Cerebellar nuclear complex (tissue), 1 donor: ENCODE data around the gene DRAXIN.

Experiments
- DNase-seq, 2 experiments: peaks; one replicate each; lab custom pipeline; 2025; lab: John Stamatoyannopoulos, UW

The DRAXIN gene

DNA sequence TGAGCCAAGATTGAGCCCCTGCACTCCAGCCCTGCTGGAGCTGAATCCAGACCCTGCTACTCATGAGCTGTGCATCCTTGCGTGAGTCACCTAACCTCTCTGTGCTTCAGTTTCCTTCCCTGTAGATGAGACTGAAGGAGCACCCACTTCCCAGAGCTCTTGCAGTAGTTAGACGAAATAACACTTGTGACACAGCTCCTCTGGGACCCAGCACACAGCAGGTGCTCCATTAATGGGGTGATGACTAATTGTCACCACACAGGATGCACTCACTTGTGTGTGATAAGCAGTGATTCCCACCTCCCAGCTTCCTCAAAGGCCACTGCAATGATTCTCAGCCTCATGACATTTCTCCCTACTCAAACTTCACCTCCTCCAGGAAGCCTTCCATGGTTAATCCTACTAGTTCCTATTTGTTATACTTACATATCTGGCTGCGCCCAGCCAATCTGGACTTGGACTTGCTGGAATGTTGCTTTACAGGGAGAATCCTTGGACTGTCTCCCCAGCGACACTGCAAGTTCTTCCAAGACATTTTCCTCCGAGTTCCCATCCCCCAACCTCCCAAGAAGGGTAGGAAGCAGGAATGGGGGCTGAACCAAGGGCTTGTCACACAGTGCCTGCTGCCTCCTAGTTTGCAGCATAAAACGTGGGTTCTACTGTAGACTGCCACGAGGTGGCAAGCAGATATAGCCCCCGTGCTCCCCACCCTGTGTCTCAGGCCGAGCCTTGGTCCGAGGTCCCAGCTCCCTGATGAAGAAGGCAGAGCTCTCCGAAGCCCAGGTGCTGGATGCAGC, 17.2 kb downstream of the DRAXIN start:
- DNase-seq = no peak

DNA sequence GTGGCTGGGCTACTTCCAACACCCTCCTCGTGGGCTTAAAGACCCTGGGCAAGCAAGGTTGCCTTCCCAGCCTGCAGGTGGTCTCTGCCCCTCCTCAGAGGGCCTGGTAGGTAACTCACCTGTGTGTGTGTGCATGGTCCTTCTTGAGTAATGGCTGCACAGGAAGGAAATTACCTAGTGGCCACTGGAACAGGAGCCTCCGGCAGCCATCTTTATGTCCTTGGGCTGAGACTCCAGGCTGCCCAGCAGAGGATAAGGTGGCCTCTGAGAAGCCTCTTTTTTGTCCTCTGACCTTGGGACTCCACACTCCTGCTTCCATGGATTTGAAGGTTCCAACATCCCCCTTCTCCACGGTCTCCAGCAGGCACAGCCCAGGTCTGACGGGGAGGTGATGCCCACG, 20.0 kb downstream of the DRAXIN start:
- DNase-seq = no peak

GRCh38 chr1:11712285-11712684, 20.8 kb downstream of the DRAXIN start:
- no peak for DNase-seq

DNA sequence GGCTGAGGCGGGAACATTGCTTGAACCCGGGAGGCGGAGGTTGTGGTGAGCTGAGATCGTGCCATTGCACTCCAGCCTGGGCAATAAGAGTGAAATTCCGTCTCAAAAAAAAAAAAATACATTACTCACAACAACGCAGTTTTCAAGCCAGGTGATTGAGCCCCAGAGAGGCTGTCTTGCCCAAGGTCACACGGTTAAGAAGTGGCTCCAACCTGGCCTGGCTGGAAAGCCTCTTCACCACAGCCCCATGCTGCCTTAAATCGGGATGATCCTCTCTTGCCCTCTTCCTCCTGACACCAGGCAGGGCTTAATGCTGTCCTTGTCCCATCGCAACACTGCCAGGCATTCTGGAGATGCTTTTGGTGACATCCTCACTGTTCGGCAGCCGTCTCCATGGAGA, 21.6 kb downstream of the DRAXIN start:
- no peak for DNase-seq

DNA sequence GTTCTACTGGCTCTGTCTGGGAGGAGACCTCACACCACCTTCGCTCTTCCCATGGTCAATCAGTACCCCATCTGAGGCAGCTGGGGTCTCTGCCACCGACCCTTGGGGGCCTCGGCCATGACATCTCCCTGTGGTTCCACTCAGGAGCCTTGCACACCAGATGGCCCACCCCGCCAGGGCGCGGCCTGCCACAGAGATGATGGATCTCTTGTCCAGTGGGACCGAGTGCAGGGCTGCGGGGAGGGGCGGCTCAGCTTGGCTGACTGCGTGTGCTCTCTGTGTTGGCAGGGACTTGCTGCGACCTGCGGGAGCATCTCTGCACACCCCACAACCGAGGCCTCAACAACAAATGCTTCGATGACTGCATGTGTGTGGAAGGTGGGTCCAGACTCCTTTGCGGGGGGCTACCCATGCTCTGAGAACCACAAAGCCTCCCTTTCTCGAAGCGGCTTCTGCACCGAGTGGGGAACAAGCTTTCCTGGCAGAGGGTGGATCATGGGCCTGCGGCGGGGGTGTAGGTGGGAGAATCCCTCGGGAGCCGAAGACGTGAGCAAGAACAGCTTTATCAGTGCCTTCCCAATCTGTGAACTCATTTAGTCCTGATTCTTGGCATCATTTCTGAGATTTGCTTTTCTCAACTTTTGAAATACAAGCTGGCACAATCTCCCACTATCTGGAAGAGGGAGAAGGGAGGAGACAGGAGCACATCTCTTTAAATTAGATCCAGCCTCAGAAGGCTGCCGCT, 23.5 kb downstream of the DRAXIN start:
- no peak for DNase-seq

- DNase-seq = peak; percentile 35 to 75
These were observed 28.0 kb downstream of the DRAXIN start for GRCh38 chr1:11719313-11720032.

DNA sequence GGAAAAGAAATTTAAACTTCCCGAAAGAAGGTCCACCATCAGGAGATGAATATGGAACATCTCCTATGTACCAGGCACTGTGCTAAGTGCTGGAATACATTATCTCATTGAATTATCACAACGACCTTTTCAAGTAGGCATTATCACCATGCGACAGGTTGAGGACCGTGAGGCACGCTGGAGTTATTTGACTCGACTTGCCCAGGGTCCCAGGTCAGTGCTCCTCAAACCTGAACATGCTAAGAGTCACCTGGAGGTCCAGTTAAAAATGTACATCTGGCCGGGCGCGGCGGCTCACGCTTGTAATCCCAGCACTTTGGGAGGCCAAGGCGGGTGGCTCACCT, 28.5 kb downstream of the DRAXIN start:
- no peak for DNase-seq

GRCh38 chr1:11720525-11720924, 29.0 kb downstream of the DRAXIN start:
- DNase-seq = no peak

DNA sequence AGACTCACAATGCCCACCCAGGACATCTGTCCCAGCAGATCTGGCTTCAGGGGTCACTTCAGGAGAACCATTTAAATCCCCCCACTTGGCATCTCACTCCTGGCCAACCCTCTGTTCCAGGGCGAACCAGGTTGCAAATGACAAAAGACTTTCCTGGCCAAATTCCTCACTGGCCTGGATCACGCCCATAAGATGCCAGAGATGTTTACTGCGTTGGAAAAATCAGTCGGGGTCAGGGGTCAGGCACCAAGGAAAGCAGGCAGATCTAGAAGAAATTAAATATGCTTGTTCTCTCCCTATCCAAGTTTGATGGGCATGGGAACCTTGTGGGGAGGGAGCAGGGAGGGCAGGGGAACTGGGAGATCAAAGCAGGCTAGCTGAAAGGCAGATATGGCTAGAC, 29.8 kb downstream of the DRAXIN start:
- no peak for DNase-seq

- no peak for DNase-seq
These were observed 31.0 kb downstream of the DRAXIN start for GRCh38 chr1:11722538-11722937.

- DNase-seq = no peak
These were observed 34.1 kb downstream of the DRAXIN start for GRCh38 chr1:11725616-11726015.

- no peak for DNase-seq
These were observed 35.6 kb downstream of the DRAXIN start for GRCh38 chr1:11727119-11727518.

DNA sequence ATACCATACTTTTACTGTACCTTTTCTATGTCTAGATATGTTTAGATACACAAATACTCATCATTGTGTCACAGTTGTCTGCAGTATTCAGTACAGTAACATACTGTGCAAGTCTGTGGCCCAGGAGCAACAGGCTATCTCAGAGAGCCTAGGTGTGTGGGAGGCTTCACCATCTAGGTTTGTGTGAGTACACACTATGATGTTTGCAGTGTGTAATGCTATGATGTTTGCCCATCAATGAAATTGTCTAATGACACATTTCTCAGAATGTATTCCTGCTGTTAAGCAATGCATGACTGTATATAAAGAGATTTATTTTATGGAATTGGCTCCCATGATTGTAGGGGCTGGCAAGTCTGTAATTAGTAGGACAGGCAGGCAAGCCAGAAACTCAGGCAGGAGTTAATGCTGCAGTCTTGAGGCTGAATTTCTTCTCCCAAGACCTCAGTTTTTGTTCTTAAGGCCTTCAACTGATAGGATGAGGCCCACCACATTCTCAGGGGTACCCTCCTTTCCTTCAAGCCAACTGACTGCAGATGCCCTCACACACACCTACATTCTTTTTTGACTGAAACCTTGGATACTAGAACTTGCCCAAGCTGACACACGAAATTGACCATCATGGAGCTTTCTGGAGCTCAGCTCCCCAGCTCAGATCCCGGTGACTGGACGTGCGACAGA, 36.8 kb downstream of the DRAXIN start:
- DNase-seq = no peak

- no peak for DNase-seq
These were observed 37.6 kb downstream of the DRAXIN start for GRCh38 chr1:11729155-11729497.

DNA sequence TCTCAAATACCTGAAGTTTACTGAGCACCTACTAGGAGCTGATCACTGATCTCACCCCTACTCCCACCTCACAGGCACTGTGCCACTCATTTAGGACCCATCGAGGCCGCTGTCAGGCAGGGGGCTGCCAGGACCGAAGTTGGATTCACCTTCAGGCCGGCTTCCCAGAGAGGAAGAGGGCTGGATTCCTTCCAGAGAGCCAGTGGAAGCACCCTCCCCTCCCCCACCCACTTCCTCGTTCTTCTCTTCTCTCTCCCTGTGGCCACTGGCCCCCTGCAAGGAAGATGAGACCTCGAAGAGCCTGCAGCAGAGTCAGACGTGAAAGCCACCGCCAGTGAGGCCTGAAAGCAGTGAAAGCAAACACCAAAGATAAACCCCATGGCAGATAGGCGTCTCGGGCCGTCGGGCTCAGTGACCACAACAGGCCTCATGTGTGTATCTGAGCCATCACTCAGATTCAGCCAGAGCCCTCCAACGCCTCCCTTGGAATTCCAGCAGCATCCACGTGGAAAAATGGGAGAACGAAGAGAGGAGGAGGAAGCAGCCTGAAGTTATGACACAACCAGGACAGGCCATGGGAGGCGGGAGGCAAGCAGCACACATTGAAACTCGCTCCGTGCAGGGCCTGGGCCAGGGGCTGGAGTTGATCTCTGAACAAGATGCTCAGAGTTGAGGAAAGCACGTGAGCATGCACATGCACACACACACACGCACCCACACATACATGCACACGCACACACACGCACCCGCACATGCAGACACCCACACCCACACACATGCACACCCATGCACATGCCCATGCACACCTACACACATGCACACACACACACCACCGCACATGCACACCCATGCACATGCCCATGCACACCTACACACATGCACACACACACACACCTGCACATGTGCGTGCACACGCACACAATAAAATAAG, 38.3 kb downstream of the DRAXIN start:
- DNase-seq = no peak

- DNase-seq = no peak
These were observed 39.0 kb downstream of the DRAXIN start for GRCh38 chr1:11730429-11730891.

DNA sequence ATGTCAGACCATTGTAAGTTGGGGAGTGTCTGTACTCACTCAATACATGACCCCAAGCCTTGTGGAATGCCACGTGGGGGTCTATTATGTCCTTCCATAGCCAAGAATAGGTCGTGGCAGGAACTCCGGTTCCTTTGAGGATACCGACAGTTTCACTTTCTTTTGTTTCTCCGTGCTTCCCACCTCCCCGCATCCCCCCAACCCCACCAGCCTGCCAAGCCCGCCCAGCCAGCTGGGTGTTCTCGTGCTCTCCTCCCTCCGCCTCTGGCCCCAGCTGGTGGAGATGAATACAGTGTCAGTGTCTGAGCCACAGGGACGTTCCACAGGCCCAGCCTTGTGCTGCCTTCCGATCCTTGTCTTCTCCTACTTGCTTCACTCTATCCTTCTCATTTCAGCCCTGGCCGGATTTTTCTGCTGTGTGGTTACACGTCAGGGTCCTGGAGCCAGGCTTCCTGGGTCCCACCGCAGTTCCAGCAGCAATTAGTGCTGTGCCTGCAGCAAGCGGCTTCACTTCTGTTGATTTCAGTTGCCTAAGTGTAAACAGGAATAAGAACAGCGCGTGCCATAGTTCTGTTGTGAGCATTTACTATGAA, 40.3 kb downstream of the DRAXIN start:
- DNase-seq = no peak

- no peak for DNase-seq
These were observed 41.8 kb downstream of the DRAXIN start for GRCh38 chr1:11733306-11733705.

DNA sequence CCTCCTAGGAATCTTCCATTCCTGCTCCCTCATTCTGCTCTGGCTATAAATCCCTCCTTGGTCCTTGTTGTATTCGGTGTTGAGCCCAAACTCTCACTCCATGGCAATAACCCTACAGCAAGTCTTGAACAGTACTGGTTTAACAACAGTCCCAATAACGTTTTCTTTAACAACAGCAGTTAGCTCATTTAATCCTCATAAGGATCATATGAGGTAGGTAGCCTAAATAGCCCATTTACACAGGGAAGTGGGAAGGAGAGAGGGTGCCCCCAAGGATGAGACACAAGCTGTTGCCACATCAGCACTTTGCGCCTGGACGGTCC, 44.0 kb downstream of the DRAXIN start:
- no peak for DNase-seq

GRCh38 chr1:11735854-11736745, 44.6 kb downstream of the DRAXIN start, which contains the start of gene AGTRAP:
TSS of gene AGTRAP (plus strand) at chr1:11736136. CDS start at chr1:11736209, 73 bp downstream.
- peak in 1 of 2 experiments; percentile 24 for DNase-seq
